ENCODE results near the gene AMY2B.
"Not testable (repeated sequence)": the region's sequence is repeated elsewhere in the genome, so short reads cannot be mapped to it uniquely, and the experiment has no call there.

AMY2B gene

GRCh38 chr1:103571289-103571688 is at the start of gene AMY2B:
AMY2B (plus strand) TSS chr1:103571589; CDS start chr1:103571603, 14 bp downstream.
- DNase-seq (ENCODE audit: low read depth) = not testable (repeated sequence)

GRCh38 chr1:103523346-103523745 is 48.0 kb upstream of the AMY2B start:
- no peak for DNase-seq (ENCODE audit: low read depth)

GRCh38 chr1:103525114-103525606 is 46.2 kb upstream of the AMY2B start:
- peak; percentile 26 for DNase-seq (ENCODE audit: low read depth)

- DNase-seq (ENCODE audit: low read depth) = peak; percentile 51
Observed at GRCh38 chr1:103525607-103526507, 45.5 kb upstream of the AMY2B start, which contains the start of gene RNPC3. RNPC3 (plus strand) TSS chr1:103525699; CDS start chr1:103526071, 372 bp downstream.

- no peak for DNase-seq (ENCODE audit: low read depth)
Observed at GRCh38 chr1:103527331-103527730, 44.1 kb upstream of the AMY2B start.

GRCh38 chr1:103529746-103530145 is 41.6 kb upstream of the AMY2B start:
- DNase-seq (ENCODE audit: low read depth) = no peak

GRCh38 chr1:103538226-103538625 is 33.2 kb upstream of the AMY2B start:
- DNase-seq (ENCODE audit: low read depth) = no peak

GRCh38 chr1:103541431-103541830 is 30.0 kb upstream of the AMY2B start:
- no peak for DNase-seq (ENCODE audit: low read depth)

- no peak for DNase-seq (ENCODE audit: low read depth)
Observed at GRCh38 chr1:103546496-103546895, 24.9 kb upstream of the AMY2B start.

GRCh38 chr1:103547840-103548239 is 23.5 kb upstream of the AMY2B start:
- no peak for DNase-seq (ENCODE audit: low read depth)

GRCh38 chr1:103560427-103560826 is 11.0 kb upstream of the AMY2B start:
- no peak for DNase-seq (ENCODE audit: low read depth)

GRCh38 chr1:103561124-103561523 is 10.3 kb upstream of the AMY2B start:
- not testable (repeated sequence) for DNase-seq (ENCODE audit: low read depth)

GRCh38 chr1:103561643-103562395 is 9.6 kb upstream of the AMY2B start:
- DNase-seq (ENCODE audit: low read depth) = no peak

- no peak for DNase-seq (ENCODE audit: low read depth)
Observed at GRCh38 chr1:103563056-103563455, 8.3 kb upstream of the AMY2B start.

- DNase-seq (ENCODE audit: low read depth) = no peak
Observed at GRCh38 chr1:103569493-103569892, 1.9 kb upstream of the AMY2B start.

- no peak for DNase-seq (ENCODE audit: low read depth)
Observed at GRCh38 chr1:103576065-103576464, 4.7 kb downstream of the AMY2B start.

- DNase-seq (ENCODE audit: low read depth) = not testable (repeated sequence)
Observed at GRCh38 chr1:103576784-103577183, 5.4 kb downstream of the AMY2B start.

GRCh38 chr1:103582464-103582863 is 11.1 kb downstream of the AMY2B start:
- no peak for DNase-seq (ENCODE audit: low read depth)

- DNase-seq (ENCODE audit: low read depth) = no peak
Observed at GRCh38 chr1:103583887-103584286, 12.5 kb downstream of the AMY2B start.

GRCh38 chr1:103584537-103584936 is 13.1 kb downstream of the AMY2B start:
- DNase-seq (ENCODE audit: low read depth) = no peak

GRCh38 chr1:103602740-103603139 is 31.4 kb downstream of the AMY2B start:
- not testable (repeated sequence) for DNase-seq (ENCODE audit: low read depth)

GRCh38 chr1:103616362-103616761 is 45.0 kb downstream of the AMY2B start:
- DNase-seq (ENCODE audit: low read depth) = no peak

- not testable (repeated sequence) for DNase-seq (ENCODE audit: low read depth)
Observed at GRCh38 chr1:103616994-103617477, 45.6 kb downstream of the AMY2B start, which contains the start of gene AMY2A. AMY2A (plus strand) TSS chr1:103617427; CDS start chr1:103617441, 14 bp downstream.

All from CMK (cell line).